OCI-LY1 (cell line): ENCODE measurements around the gene PDZRN4.

Source experiments
- H2AFZ ChIP-seq: fragments of 200-600 bp; sonication (generic), shearing (Covaris generic); 2 replicates; pipeline ENCODE4 v1.6.0; 2014; ENCODE audit warnings: antibody characterized with exemption, mild to moderate bottlenecking, low read length
- H3F3A ChIP-seq: fragments of 200-600 bp; sonication (generic), shearing (Covaris generic); 2 replicates; pipeline ENCODE4 v1.6.0; 2014; ENCODE audit warnings: mild to moderate bottlenecking, antibody characterized with exemption, low read length, moderate library complexity; ENCODE audit not compliant: insufficient read depth
- H3K27ac ChIP-seq: fragments of 200-600 bp; sonication (generic); 2 replicates; pipeline ENCODE4 v1.5.1; 2014; ENCODE audit warnings: low read length, mixed run types, mild to moderate bottlenecking, low read depth; ENCODE audit not compliant: poor library complexity, severe bottlenecking
- H3K27me3 ChIP-seq: fragments of 200-600 bp; sonication (generic); 2 replicates; pipeline ENCODE4 v1.6.0; 2014; ENCODE audit warnings: antibody characterized with exemption, mild to moderate bottlenecking, low read length, moderate library complexity; ENCODE audit not compliant: insufficient read depth
- H3K36me3 ChIP-seq: fragments of 200-600 bp; sonication (generic); 2 replicates; pipeline ENCODE4 v1.6.1; 2014; ENCODE audit warnings: mild to moderate bottlenecking, antibody characterized with exemption, low read length, moderate library complexity, mixed read lengths; ENCODE audit not compliant: insufficient read depth
- H3K4me1 ChIP-seq: fragments of 200-600 bp; sonication (generic); 2 replicates; pipeline ENCODE4 v1.5.1; 2014; ENCODE audit warnings: mild to moderate bottlenecking, low read length, moderate library complexity; ENCODE audit not compliant: insufficient read depth, severe bottlenecking
- H3K4me2 ChIP-seq: fragments of 200-600 bp; sonication (generic), shearing (Covaris generic); 2 replicates; pipeline ENCODE4 v1.6.1; 2014; ENCODE audit warnings: low read length
- H3K4me3 ChIP-seq: fragments of 200-600 bp; sonication (generic); 2 replicates; pipeline ENCODE4 v1.5.1; 2014; ENCODE audit warnings: low read length, low read depth, mild to moderate bottlenecking, mixed read lengths; ENCODE audit not compliant: poor library complexity, severe bottlenecking
- H3K79me2 ChIP-seq: fragments of 200-600 bp; shearing (Covaris generic); 2 replicates; pipeline ENCODE4 v1.6.1; 2016; ENCODE audit warnings: mixed run types, low read length, mixed read lengths; ENCODE audit not compliant: insufficient read depth
- H3K9ac ChIP-seq: fragments of 200-600 bp; sonication (generic), shearing (Covaris generic); 2 replicates; pipeline ENCODE4 v1.6.1; 2014; ENCODE audit warnings: mild to moderate bottlenecking, low read length, mixed read lengths
- H3K9me2 ChIP-seq: fragments of 200-600 bp; sonication (generic), shearing (Covaris generic); 2 replicates; pipeline ENCODE4 v1.6.1; 2014; ENCODE audit warnings: low read depth, mild to moderate bottlenecking, low read length, mixed read lengths
- H3K9me3 ChIP-seq: fragments of 200-600 bp; shearing (Covaris generic); 2 replicates; pipeline ENCODE4 v1.6.1; 2014; ENCODE audit warnings: low read length, mixed read lengths
- H4K20me1 ChIP-seq: fragments of 200-600 bp; sonication (generic), shearing (Covaris generic); 2 replicates; pipeline ENCODE4 v1.6.0; 2016; ENCODE audit warnings: mild to moderate bottlenecking, low read length; ENCODE audit not compliant: insufficient read depth
- CTCF ChIP-seq: fragments of 200-600 bp; sonication (generic), shearing (Covaris generic); IDR thresholded peaks from 2 replicates; pipeline ENCODE4 v1.5.1; 2017; ENCODE audit warnings: mild to moderate bottlenecking, antibody characterized with exemption, low read length, moderate library complexity, mixed read lengths
- EZH2 ChIP-seq: fragments of 200-600 bp; sonication (generic), shearing (Covaris generic); IDR thresholded peaks from 2 replicates; pipeline ENCODE4 v1.8.0; 2017; ENCODE audit warnings: borderline replicate concordance, mixed run types, mild to moderate bottlenecking, antibody characterized with exemption, low read length, moderate library complexity, mixed read lengths

Gene PDZRN4

GRCh38 chr12:41188058-41188840 is at the start of gene PDZRN4:
TSS of gene PDZRN4 (plus strand) at chr12:41188320.
- no peaks in the 10 kb centered on the region; the same call in 1 of the 2 replicates for H3F3A ChIP-seq
- no peaks in the 10 kb centered on the region for H3K9me2 ChIP-seq
- no peaks in the 10 kb centered on the region for H3K9me3 ChIP-seq
- no peak within 1 kb of the TSS for H3K9ac ChIP-seq
- H3K79me2 ChIP-seq, result no peaks in the 10 kb centered on the region
- H3K36me3 ChIP-seq, result no peaks in the 10 kb centered on the region
- H4K20me1 ChIP-seq, result no peaks in the 10 kb centered on the region
- H3K27ac ChIP-seq, result no peak within 1 kb of the TSS
- no peak for TF ChIP-seq EZH2
- TF ChIP-seq CTCF, result no peak
- no peaks in the 10 kb centered on the region for H3K4me1 ChIP-seq
- H3K4me2 ChIP-seq, result no peak within 1 kb of the TSS
- H2AFZ ChIP-seq, result no peak within 1 kb of the TSS
- no peak within 1 kb of the TSS for H3K4me3 ChIP-seq
- H3K27me3 ChIP-seq, result no peaks in the 10 kb centered on the region

GRCh38 chr12:41140117-41140516 is 48.0 kb upstream of the PDZRN4 start:
- TF ChIP-seq EZH2 (no peak), CTCF (no peak)
- H3K79me2 ChIP-seq, result no peaks in the 10 kb centered on the region
- H3K9me3 ChIP-seq, result no peaks in the 10 kb centered on the region
- no peak overlapping the region for H3K9ac ChIP-seq
- H3K36me3 ChIP-seq, result no peaks in the 10 kb centered on the region
- H3K9me2 ChIP-seq, result no peaks in the 10 kb centered on the region
- H3K4me3 ChIP-seq, result no peak overlapping the region
- no peak overlapping the region for H3K27ac ChIP-seq
- no peaks in the 10 kb centered on the region for H3F3A ChIP-seq
- no peak overlapping the region for H2AFZ ChIP-seq
- no peak overlapping the region for H3K4me2 ChIP-seq
- H3K27me3 ChIP-seq, result no peaks in the 10 kb centered on the region
- H4K20me1 ChIP-seq, result no peaks in the 10 kb centered on the region
- H3K4me1 ChIP-seq, result no peaks in the 10 kb centered on the region

GRCh38 chr12:41141104-41141503 is 47.0 kb upstream of the PDZRN4 start:
- no peaks in the 10 kb centered on the region for H3K9me2 ChIP-seq
- no peak overlapping the region for H3K4me2 ChIP-seq
- no peak overlapping the region for H3K4me3 ChIP-seq
- H3K9ac ChIP-seq, result no peak overlapping the region
- H3K79me2 ChIP-seq, result no peaks in the 10 kb centered on the region
- no peaks in the 10 kb centered on the region for H4K20me1 ChIP-seq
- no peak overlapping the region for H2AFZ ChIP-seq
- no peaks in the 10 kb centered on the region for H3K36me3 ChIP-seq
- no peak for TF ChIP-seq CTCF
- TF ChIP-seq EZH2, result no peak
- H3K4me1 ChIP-seq, result no peaks in the 10 kb centered on the region
- H3F3A ChIP-seq, result no peaks in the 10 kb centered on the region
- H3K27ac ChIP-seq, result no peak overlapping the region
- no peaks in the 10 kb centered on the region for H3K9me3 ChIP-seq
- no peaks in the 10 kb centered on the region for H3K27me3 ChIP-seq
